ENCODE data around the gene SETBP1.

SETBP1 gene

GRCh38 chr18:45050712-45051601, 370.3 kb downstream of the SETBP1 start:
- no peak for DNase-seq

- DNase-seq = no peak
Observed at GRCh38 chr18:45054636-45055035, 373.9 kb downstream of the SETBP1 start.

GRCh38 chr18:45055811-45056210, 375.1 kb downstream of the SETBP1 start:
- DNase-seq = no peak

DNA sequence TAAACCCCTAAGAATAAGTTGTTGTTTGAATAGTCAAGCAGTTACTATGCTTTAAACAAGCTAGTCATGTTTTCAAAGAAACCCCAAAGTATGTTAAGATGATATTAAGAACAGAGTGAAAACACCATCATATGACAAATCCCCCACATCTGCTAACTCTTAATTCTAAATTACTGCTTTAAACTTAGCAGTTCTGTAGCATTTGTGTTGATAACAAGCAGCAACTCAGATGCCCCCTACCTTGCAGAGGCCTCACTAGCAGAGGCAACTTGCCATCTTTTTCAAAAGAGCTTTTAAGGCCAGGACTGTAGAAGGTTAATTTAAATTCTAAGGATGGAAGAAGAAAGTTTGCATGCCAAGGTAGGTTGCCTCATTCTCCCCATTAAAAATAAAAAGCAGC, 376.2 kb downstream of the SETBP1 start:
- no peak for DNase-seq

DNA sequence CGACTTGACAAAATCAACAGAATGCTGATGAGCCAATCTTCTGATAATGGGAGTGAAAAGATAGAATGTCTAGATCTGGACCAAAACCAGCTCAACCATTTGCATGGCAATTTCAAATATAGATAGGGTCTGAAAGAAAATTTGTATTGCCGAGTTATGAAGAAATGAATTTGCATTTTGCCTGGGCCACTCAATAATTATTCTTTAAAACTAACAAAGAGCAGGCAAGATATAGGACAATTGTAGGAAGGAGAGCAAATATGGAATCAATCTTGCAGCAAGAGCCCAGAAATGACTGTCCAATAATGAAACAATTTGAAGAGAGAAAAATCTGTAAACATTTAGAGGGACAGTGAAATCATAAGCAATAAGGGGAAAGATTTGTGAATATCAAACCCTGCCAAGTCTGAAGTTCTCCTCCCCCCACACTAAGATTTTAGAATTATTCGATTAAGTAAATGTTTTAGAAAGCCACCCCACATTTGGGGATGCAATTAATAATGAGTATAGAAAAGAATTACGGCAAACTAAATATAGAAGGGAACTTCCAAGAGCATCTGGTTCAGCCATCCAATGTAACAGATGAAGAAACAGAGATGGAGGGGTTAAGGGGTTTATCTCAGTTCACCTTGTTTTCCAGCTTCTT, 377.4 kb downstream of the SETBP1 start:
- DNase-seq = no peak

DNA sequence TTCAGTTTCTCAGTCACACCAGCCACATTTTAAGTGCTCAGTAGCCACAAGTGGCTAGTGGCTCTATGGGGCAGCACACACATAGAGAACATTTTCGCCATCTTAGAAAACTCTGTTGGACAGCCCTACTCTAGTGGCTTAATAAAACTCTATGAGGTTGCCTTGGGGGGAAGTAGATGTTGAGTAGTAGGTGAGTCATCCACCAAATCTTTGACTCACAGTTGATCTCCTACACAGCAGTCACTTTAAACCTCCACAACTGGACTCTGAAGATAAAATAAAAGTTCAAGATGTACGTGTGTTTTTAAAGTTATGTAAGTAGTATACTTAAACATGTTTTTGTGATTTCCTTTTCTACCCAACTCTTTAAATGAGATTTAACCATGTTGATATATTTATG, 379.0 kb downstream of the SETBP1 start:
- no peak for DNase-seq

DNA sequence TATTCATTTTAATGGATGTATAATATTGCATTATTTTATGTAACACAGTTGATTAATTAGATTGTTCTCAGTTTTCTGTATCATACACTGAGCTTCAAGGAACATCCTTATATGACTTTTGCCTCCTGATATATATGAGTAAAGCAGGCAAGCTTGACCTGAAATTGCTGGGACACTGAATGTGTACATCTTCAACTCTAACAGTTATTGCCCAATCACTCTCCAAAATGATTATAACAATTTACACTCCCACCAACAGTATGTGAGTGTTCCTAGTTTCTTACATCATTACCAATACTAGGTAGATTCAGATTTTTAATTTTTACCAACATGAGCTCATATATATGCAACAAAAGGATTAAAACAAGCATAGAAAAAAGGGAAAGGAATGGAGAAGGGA, 379.4 kb downstream of the SETBP1 start:
- DNase-seq = no peak

DNA sequence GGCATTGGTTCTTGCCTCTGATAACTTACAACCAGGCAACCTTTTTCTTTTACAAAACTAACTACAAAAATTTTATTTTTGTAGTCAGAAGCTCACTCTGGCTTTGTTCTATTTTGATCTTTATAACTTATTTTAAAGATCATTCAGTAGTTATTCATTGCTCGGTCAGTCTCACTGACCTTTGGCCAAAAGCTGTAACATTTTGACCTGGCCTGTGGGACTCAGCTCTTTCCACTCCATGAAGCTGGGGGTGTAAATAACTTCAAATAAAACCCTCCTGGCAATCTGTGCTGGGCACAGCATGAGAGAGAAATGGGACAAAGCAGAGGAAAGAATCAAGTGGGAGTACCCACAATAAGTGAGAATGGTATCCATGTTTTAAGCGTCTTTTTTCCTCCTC, 380.7 kb downstream of the SETBP1 start:
- DNase-seq = no peak

DNA sequence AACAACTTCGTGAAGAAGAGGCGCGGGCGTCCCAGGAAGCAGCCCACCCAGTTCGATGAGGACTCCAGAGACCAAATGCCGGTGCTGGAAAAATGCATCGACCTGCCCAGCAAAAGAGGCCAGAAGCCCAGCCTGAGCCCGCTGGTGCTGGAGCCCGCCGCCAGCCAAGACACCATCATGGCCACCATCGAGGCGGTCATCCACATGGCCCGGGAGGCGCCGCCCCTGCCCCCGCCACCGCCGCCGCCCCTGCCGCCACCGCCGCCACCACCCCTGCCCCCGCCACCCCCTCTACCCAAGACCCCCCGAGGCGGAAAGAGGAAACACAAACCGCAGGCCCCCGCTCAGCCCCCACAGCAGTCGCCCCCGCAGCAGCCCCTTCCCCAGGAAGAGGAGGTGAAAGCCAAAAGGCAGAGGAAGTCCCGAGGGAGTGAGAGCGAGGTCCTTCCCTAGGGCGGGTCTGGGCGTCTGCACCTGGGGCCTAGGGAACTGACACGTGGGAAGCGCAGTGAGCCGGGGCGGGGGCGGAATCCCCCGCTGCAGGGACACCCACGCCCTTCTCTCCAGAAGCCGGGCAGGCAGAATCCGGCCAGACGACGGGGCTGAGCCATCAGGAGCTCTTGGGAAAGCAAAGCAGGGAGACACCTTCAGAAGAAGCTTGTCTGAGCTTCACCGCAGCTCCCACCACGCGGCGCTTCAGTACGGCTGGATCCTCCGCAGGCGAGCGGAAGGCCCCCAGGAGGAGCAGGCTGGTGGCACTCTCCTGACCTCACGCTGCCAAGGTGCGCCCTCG, 382.8 kb downstream of the SETBP1 start:
- no peak for DNase-seq

GRCh38 chr18:45066210-45066609, 385.5 kb downstream of the SETBP1 start:
- DNase-seq = no peak

- peak in 1 of 2 donors; percentile 43 for DNase-seq
Observed at GRCh38 chr18:45066886-45067285, 386.2 kb downstream of the SETBP1 start.

DNA sequence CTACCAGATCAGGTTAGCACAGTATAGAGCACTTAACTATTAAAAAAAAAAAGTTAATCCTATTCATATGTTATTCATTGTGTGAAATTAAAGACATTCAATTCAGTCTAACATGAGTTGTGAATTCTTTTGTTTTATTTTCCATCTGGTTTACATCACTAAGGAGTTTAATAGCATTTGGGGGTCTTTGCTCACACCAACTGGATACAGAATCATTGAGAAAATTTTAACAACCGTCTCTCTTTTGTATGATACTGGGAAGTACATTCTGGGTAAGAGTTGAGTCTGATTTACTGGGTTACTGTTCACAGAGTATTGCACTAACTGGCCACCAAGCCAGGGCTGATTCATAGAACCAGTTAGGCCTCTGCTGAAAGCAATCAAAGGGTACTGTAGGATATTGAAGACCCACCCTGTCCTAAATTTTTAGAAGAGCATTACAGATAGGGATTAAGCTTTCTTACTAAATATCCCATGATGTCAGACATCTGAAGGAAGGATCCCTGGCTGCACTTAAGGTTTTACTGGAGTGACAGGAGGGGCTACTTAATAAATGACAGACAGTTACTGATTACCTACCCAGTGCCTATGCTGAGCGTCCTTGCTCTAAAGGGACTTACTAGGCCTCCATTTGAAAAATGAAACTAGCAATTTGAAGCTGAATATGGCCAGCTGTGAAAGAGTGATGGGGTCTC, 387.9 kb downstream of the SETBP1 start:
- DNase-seq = no peak

DNA sequence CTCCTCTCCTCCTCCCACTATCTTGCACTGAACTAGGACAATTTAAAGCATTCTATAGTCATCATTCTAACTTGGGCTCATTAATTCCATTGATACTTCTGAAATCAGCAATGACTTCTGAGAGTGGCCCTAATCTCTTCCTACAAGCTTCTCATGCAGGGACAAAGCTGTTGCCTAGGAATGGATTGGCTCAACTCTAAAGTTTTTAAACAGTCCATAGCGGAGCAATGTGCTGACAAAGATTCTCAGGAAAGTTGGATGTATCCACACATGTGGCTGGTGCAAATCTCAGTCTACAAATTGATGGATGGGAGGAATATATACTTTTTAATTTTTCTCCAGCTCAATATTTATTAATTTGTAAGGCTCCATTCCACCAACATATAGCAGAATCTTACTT, 388.9 kb downstream of the SETBP1 start:
- no peak for DNase-seq

- no peak for DNase-seq
Observed at GRCh38 chr18:45071956-45072355, 391.3 kb downstream of the SETBP1 start.

GRCh38 chr18:45073556-45073955, 392.9 kb downstream of the SETBP1 start:
- DNase-seq = no peak

GRCh38 chr18:45081566-45082181, 401.0 kb downstream of the SETBP1 start:
- no peak for DNase-seq

DNA sequence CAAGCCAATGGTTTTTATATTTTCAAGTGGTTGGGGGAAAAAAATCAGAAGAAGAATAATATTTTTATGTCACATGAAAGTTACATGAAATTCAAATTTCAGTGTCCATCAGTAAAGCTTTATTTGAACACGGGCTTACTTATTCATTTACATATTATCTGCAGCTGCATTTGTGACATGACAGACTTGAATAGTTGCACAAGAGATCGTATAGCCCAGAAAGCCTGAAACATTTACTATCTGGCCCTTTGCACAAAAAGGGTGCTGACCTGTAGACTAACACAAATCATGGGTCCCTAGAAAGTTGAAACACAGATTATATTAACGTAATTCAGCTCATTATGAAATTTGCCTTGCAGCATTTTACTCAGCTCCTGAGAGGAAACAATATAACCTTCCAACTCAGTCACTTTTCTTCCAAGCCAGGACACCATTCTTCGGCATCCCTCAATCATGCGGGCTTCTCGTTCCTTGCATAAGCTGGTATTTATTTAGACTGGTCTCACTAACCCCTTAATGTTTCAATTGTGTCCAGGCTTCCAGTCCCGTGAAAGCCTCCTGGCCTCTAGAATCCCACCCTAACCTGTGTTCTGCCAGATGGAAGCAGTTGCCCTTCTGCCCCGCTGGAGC, 402.7 kb downstream of the SETBP1 start:
- no peak for DNase-seq

GRCh38 chr18:45084206-45084605, 403.5 kb downstream of the SETBP1 start:
- DNase-seq = no peak

GRCh38 chr18:45085916-45086624, 405.4 kb downstream of the SETBP1 start:
- no peak for DNase-seq

DNA sequence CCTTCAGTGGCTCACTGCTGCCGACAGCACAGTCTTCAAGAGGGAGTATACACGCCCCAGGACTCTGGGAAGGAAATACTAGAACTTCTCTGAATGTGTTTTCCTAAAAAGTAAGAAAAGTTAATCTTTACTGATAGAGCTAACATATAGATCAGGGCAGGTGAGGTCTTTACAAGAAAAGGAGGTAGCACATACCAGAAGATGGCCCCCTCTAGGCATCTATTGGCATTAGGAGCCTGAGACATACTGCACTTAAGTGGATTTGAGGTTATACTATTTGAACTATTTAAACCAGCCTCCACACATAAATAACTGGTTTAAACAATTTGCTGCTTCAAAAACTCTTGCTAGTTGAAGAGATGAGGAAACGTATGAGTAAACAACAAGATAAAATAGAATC, 406.1 kb downstream of the SETBP1 start:
- DNase-seq = no peak

GRCh38 chr18:45090526-45091140, 409.9 kb downstream of the SETBP1 start:
- DNase-seq = no peak

Measured in CD4-positive, alpha-beta T cell treated with Interleukin-4 for 1 hour (primary cell).